Lung microvascular endothelial cell (primary cell): Measurements from ENCODE around the gene UNC93B1. TPM values are rescaled to one million over a fixed set of nuclear protein-coding genes. Genes with fewer than 3 reads are reported as not detected.
A peak's percentile ranks its signal among the peaks of the same experiment; 100 is the strongest.
"Not testable (repeated sequence)": the region's sequence is repeated elsewhere in the genome, so short reads cannot be mapped to it uniquely, and the experiment has no call there.

Experiments
- DNase-seq, 2 donors: peaks; one replicate each; pipeline versions ENCODE4 v3.0.0 to v3.0.0-alpha.2; 2010; ENCODE audit warnings: low read depth in 2 of 2
- total RNA-seq: library from RNA; depleted of rRNA; stranded (reverse); fragments of >200 nt; gene quantifications from 2 replicates; pipeline ENCODE4 v1.2.1, GENCODE V29; 2014

UNC93B1 gene
- total RNA-seq, 1 donor from 2014 or later: 21.0 TPM

DNA sequence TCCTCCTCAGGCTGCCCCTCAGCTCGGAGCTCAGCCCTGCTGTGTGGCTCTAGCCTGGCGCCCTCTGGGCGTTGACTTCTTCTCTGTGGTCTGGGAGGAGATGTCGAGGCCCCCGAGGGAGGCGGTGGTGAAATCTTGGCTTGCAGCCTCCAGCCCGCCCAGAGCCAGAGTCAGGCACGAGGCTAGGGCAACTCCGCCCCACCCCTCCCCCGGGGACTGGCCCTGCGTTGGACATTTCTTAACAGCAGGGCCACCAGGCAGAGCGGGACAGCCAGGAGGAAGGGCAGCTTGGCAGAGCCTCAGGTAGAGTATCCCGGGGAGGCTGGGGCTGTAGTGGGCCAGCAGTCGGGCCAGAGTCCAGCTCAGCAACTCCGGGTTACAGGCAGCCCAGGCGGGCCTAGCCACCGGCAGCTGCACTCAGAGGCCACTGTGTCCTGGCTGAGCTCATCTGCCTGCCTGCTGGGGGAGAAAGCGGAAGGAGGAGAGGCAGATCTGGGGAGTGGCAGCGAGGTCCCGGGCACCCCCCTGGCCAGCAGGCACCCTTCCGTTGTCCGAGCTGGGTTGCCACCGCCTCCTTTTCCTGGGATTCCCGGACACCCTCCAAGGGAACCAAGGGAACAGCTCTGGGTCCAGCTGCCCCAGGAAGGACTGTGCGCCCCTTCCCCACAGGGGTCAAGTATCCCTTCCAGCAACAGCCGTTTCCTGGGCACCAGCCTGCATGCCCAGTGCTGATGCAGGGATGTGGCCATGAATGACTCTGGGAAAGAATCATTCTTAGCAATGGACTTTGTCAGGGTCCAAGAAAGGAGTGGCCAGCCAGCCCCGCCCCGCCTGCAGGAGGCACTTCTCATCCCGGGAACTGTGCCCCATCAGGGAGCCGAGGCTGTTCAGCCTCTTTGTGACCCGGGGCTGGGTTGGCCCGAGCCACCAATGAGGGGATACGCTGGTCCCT lies 6.5 kb upstream of the UNC93B1 start, which contains the start of gene ALDH3B1:
Gene ALDH3B1, plus strand, starts transcription at position 238 of the 952 bp plus-strand sequence. CDS start 4,971 bp downstream, outside the sequence.
- DNase-seq: peak; percentile 31 to 42

DNA sequence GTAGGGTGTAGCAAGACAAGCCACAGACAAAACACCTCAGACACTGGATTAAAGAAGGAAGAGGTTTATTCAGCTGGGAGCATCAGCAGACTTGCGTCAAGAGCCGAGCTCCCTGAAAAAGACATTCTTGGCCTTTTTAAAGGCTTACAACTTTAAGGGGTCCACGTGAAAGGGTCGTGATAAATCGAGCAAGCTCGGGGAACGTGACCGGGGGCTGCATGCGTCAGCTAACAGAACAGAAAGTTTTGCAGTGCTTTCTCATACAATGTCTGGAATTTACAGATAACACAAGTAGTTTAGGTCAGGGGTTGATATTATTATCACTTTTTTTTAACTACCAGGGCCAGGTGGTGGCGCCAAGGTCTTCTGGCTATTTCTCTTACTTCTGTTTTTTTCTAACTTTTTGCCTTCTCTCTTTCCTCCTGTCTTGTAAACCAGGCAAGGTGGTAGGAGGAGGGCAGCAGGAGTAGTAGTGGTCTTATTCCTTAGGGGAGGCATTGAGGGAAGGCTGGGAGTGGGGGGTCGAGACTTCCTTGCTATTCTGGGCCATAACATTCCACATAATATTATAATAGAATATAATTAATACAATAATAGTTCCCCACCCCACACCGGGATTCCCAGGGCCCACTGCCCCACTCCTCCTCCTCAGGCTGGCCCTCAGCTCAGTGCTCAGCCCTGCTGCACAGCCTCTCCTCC lies 5.6 kb upstream of the UNC93B1 start:
- DNase-seq: peak in 1 of 2 donors; percentile 27

GRCh38 chr11:68008381-68009337 lies 4.8 kb upstream of the UNC93B1 start:
- peak in 1 of 2 donors; percentile 14 for DNase-seq

DNA sequence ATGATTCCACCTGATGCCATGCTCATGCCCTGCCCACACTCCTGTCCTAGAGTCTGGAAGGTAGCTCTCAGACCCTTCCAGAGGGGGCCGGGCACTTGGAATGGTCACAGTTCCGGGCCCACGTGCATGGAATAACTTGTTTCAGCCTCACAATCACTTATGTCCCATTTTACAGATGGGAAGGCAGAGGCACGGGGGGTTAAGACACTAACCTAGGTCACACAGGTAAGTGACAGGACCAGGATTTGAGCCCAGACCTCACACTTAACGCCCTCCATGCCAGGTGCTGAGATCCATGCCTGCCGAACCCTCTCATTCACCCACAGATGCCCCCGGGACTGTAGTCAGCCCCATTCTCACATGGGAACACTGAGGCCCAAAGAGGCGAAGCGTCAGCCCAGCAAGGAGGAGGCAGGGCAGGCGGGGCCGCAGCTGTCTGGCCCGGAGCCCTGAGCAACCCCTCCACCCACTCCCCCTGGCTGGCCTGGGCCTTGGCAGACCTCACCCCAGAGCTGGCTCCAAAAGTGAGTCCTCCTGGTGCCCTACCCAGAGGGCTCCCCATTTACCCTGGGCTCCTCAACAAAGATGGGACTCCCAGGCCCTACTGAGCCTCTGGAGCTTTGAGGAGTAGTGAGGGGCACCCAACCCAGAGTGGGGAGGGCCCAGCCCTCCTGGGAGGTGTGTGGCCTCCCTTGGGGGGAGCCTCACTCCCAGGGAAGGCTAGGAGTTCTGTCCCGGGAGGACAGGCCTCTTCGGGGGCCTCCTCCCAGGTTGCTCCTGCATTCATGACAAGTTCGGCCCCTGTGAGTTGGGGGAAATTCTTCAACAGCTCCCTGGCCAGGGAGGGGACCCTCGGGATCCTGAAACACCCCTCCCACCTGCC lies 3.8 kb upstream of the UNC93B1 start:
- no peak for DNase-seq

GRCh38 chr11:68006606-68007166 lies 2.8 kb upstream of the UNC93B1 start:
- DNase-seq: no peak

DNA sequence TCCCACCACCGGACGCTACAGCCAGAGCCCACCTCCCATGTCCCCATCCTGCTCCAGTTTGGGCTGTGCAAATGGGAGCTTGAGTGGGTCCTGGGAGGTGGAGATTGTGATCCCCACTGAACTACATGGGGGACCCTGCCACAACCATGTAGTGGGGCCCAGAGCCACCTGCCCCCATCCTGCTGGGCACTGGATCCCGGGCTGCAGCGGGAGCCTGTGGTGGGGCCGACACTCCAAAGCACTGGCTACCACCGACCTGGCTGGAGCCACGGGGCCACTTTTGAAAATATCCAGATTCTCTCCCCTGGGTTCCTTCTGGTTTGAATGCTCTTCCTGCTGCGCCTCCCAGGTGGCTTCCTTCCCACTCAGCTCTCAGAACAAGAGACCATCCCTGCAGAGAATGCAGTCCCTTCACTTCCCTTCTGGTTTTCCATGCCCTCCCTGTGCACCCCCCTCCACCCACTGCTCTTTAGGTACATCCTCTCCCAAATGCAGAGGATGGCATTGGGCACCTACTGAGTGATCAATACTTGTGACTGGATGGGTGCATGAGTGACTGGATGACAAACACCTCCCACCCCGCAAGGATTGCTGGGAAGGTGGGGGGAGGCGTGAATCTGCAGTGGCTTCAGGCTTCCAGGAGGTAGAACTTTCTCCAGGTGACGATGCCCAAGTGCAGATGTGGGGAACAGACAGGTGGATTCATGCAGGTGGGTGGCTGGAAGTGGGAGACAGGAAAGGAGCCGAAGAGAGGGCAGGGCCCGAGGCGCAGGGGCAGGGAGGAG lies 846 bp upstream of the UNC93B1 start:
- DNase-seq: no peak

DNA sequence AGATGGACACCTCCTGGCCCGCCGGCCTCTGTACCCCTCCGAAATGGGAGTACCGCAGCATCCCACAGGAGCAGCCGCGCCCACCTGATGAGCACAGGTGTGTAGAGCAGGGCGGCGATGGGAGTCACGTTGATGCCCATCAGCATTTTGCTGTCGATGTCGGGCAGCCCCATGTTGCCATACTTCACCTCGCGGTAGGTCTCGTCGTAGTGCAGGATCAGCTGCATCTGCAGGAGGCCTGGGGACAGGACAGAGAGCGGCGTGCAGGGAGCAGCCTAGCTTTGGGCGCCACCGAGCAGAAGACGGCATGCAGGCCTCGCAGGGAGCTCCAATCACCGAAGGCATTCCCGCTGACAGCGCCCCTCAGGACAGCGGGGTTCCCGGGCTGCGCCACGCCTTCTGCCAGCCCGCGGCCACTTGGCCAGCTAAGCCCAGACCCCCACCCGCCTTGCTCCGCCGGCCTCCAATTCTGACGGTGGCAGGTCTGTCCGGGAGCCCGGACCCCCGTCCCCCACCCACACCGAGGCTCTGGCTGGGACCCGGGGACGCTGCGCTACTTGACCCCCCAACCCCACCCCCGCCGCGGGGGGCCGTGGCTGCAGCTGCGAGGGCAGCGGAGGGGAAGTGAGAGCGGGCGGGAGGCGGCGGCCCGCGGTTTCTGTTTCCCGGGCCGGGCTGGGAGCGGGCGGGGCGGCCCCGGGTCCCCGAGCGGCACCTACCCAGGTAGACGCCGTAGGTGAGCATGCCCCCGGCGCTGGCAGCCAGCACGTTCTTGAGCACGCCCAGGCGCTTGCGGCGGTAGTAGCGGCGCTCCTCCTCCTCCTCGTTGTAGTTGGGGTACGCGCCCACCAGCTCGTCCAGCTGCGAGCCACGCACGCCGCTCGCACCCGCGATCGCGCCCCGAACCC lies 705 bp downstream of the UNC93B1 start:
- peak in 1 of 2 donors; percentile 10 for DNase-seq

GRCh38 chr11:68002575-68002937 lies 1.3 kb downstream of the UNC93B1 start:
- DNase-seq: no peak

DNA sequence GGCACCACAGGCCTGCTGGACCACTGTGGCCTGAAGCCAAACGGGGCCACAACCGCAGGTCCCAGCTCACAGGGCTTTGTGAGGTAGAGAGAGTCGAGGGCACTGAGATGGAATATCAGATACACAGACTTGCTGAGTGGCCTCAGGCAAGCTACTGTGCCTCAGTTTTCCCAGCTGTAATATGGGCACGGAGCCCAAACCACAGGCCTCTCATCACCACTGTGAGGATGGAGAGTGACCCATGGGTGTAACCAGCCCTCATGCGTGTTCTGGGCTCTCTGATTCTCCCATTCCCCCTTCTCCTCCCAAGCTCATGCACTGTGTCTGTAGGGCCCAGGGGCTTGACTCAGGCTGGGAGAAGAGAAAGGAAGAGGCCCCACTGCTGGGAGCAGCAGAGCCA lies 4.2 kb downstream of the UNC93B1 start:
- DNase-seq: no peak

- DNase-seq: no peak
Measured at GRCh38 chr11:67999201-67999629, 4.7 kb downstream of the UNC93B1 start.

DNA sequence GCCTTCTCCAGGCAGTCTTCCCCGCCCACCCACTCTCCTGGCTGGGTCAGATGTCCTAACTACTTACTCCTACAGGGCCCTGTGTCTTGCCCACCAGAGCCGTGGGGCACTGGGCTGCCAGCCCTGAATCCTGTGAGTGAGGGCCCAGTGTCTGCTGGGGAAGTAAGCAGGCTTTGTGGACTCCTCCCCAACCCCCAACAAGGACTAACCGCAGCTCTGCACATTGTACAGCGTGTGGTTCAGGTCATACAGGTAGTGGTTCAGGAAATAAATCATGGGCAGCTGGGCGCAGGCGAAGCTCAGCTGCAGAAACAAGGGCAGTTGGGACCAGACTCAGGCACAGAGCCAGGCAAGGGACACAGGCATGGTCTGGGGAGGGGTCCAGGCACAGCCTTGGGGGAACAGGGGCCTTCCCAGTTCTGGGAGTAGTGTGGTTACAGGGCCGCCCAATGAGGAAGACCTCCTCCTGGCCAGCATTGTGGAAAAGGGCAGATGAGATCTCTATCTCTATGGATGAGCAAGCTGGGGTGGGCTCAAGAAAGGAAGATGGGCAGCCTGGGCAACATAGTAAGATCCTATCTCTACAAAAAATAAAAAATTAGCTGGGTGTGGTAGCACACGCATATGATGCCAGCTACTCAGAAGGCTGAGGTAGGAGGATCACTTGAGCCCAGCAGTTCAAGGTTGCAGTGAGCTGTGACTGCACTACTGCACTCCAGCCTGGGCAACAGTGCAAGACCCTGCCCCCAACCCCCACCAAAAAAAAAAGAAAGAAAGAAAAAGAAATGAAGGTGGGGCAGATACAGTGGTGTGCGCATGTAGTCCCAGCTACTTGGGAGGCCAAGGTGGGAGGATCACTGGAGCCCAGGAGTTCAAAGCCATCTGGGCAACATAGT lies 5.5 kb downstream of the UNC93B1 start:
- DNase-seq: no peak

DNA sequence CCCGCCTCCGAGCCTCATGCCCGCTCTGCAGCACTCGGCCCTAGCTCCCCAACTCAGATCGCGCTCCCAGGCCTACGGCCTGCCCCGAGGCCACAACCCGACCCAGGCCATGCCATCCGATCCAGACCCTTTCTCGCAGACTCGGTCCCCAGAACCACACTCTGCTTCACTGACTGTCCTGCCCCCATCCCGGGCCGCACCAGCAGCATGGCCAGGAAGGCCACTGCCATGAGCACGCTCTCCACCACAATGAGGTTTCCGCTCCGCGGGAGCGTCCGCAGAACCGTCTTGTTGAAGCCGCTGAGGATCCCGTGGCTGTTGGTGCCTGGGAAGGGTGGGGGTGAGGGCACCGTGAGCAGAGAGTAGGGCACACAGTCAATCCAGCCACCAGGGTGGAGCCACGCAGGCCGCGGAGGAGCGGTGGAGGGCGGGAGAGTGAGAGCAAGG lies 6.4 kb downstream of the UNC93B1 start:
- no peak for DNase-seq

- DNase-seq: peak; percentile 57 to 71
Measured at GRCh38 chr11:67996622-67997474, 7.0 kb downstream of the UNC93B1 start.

GRCh38 chr11:67996051-67996450 lies 7.8 kb downstream of the UNC93B1 start:
- DNase-seq: no peak

DNA sequence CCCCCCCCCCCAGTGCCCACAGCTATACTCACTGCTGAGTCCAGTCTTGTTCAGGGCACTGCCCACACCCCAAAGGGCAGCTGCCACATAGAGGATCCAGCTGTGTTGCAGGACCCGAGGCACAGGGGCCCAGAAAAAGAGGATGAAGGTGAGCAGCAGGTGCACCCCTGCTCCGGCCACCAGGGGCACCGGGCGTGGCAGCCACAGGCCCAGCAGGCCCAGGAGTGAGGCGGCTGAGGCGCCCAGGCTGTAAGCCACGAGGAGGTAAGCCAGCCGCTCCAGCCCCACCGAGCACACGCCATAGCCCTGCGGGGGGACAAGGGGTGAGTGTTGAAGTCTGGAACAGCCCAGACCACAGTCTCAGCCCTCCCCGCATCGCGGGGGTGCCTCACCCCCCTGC lies 8.3 kb downstream of the UNC93B1 start:
- DNase-seq: not testable (repeated sequence)

DNA sequence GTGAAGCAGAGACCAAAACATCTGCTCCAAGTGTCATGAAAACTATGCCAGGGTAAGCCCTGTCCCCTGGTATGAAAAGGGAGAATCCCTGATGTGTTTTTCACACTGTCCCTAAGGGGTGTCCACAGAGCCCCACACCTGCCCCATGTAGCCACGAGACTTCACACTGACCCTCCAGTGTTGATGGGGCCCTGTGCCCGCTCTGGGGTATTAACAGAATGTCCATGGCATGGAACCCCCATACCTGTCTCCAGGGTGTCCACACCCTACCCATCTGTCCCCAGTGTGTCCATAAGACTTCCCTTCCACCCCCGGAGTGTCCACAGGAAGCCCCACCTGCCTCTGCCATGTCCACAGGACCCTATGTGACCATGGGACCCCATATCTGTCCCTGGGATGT lies 8.8 kb downstream of the UNC93B1 start:
- not testable (repeated sequence) for DNase-seq
